HepG2 (cell line): ENCODE data around the gene EML2. TPM values are rescaled to one million over a fixed set of nuclear protein-coding genes. Genes with fewer than 3 reads are reported as not detected.
A peak's percentile ranks its signal among the peaks of the same experiment; 100 is the strongest.

Experiments
- HNF4A ChIP-seq: sonication (generic); formaldehyde crosslinking; IDR thresholded peaks from 2 replicates; pipeline ENCODE4 v1.4.0; 2020; ENCODE audit warnings: missing genetic modification reagents
- KDM5B ChIP-seq: sonication (generic); formaldehyde crosslinking; IDR thresholded peaks from 2 replicates; pipeline ENCODE4 v1.4.0; 2020; ENCODE audit warnings: missing genetic modification reagents, mild to moderate bottlenecking, borderline replicate concordance
- RARG ChIP-seq: sonication (generic); formaldehyde crosslinking; IDR thresholded peaks from 2 replicates; pipeline ENCODE4 v1.4.0; 2020; ENCODE audit warnings: low read depth, mild to moderate bottlenecking, missing genetic modification reagents
- ZNF282 ChIP-seq: fragments of 450-650 bp; IDR thresholded peaks from 2 replicates; pipeline ENCODE4 v1.6.1; 2018; ENCODE audit not compliant: partially characterized antibody
- polyA plus RNA-seq, 8 experiments: library from polyadenylated mRNA; depleted of rRNA in 3 of 8; stranded (reverse) in 7 of 8; unstranded in 1 of 8; fragments of >200 nt; fragmentation: Illumina TruSeq in 4 of 8; extraction: Trizol in 4 of 8; gene quantifications; 2 replicates each; pipeline versions ENCODE4 v1.2.1 to v1.2.3, GENCODE V29; 2011 to 2016; ENCODE audit warnings: low read depth in 4 of 8, missing spikeins in 1 of 8, mixed read lengths in 1 of 8; ENCODE audit not compliant: insufficient read depth in 1 of 8
- total RNA-seq, 5 experiments: library from RNA; depleted of rRNA; stranded (reverse); fragments of >200 nt; fragmentation: Illumina TruSeq; extraction: Trizol; gene quantifications; 2 replicates each; pipeline ENCODE4 v1.2.3, GENCODE V29; 2016; ENCODE audit warnings: low read depth in 1 of 5
- TF ChIP-seq, protein P1 (sequence below), 2 experiments: fragments of 450-650 bp in 1 of 2; sonication (generic) in 1 of 2; formaldehyde crosslinking in 1 of 2; IDR thresholded peaks; 2 replicates each; pipeline versions ENCODE4 v1.6.1 to v1.8.0; 2016 to 2022; ENCODE audit warnings: antibody characterized with exemption in 1 of 2, mild to moderate bottlenecking in 1 of 2, missing genetic modification reagents in 1 of 2

The EML2 gene
- total and polyA plus RNA-seq, 2 of the 13 experiments (the other 11 are each of a cell fraction or from before 2014, with no cell fraction given), result 7.3 to 12.9 TPM

- TF ChIP-seq, protein P1, sequence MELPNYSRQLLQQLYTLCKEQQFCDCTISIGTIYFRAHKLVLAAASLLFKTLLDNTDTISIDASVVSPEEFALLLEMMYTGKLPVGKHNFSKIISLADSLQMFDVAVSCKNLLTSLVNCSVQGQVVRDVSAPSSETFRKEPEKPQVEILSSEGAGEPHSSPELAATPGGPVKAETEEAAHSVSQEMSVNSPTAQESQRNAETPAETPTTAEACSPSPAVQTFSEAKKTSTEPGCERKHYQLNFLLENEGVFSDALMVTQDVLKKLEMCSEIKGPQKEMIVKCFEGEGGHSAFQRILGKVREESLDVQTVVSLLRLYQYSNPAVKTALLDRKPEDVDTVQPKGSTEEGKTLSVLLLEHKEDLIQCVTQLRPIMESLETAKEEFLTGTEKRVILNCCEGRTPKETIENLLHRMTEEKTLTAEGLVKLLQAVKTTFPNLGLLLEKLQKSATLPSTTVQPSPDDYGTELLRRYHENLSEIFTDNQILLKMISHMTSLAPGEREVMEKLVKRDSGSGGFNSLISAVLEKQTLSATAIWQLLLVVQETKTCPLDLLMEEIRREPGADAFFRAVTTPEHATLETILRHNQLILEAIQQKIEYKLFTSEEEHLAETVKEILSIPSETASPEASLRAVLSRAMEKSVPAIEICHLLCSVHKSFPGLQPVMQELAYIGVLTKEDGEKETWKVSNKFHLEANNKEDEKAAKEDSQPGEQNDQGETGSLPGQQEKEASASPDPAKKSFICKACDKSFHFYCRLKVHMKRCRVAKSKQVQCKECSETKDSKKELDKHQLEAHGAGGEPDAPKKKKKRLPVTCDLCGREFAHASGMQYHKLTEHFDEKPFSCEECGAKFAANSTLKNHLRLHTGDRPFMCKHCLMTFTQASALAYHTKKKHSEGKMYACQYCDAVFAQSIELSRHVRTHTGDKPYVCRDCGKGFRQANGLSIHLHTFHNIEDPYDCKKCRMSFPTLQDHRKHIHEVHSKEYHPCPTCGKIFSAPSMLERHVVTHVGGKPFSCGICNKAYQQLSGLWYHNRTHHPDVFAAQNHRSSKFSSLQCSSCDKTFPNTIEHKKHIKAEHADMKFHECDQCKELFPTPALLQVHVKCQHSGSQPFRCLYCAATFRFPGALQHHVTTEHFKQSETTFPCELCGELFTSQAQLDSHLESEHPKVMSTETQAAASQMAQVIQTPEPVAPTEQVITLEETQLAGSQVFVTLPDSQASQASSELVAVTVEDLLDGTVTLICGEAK (IDR thresholded peaks at IDR 0.05), result 0 out of 2 replicates have a peak, but pooled peaks have one; percentile 8
- TF ChIP-seq, protein P1 (CRISPR knock-in tag; IDR thresholded peaks at IDR 0.05), result no peak
- TF ChIP-seq ZNF282 (no peak), HNF4A (CRISPR knock-in tag) (no peak), RARG (no peak), KDM5B (no peak)
- TF ChIP-seq, all 625 proteins: peak for 1
Measured at GRCh38 chr19:45621976-45622503, 17.2 kb downstream of the EML2 start (continued).
